HG03571 (cell line): ENCODE results near the gene DOCK4.

ENCODE experiments used
- ATAC-seq: cut with Tn5 transposase; IDR thresholded peaks from one replicate; pipeline ENCODE4 v1.9.1; 2021; ENCODE audit not compliant: unreplicated experiment

The DOCK4 gene

GRCh38 chr7:112084520-112084971, 121.7 kb downstream of the DOCK4 start:
- peak; percentile 61 for ATAC-seq

- ATAC-seq = no peak
Measured at GRCh38 chr7:112083776-112084355, 122.3 kb downstream of the DOCK4 start.

- ATAC-seq = no peak
Measured at GRCh38 chr7:112082306-112082705, 123.9 kb downstream of the DOCK4 start.

- no peak for ATAC-seq
Measured at GRCh38 chr7:112081778-112082177, 124.4 kb downstream of the DOCK4 start.

- ATAC-seq = peak; percentile 36
Measured at GRCh38 chr7:112080978-112081377, 125.2 kb downstream of the DOCK4 start.

GRCh38 chr7:112080441-112080840, 125.8 kb downstream of the DOCK4 start:
- ATAC-seq = peak; percentile 81

GRCh38 chr7:112079673-112080072, 126.5 kb downstream of the DOCK4 start:
- no peak for ATAC-seq

GRCh38 chr7:112079122-112079521, 127.1 kb downstream of the DOCK4 start:
- no peak for ATAC-seq

GRCh38 chr7:112076324-112076723, 129.9 kb downstream of the DOCK4 start:
- ATAC-seq = no peak

- ATAC-seq = no peak
Measured at GRCh38 chr7:112074464-112074863, 131.7 kb downstream of the DOCK4 start.

- no peak for ATAC-seq
Measured at GRCh38 chr7:112073530-112073929, 132.7 kb downstream of the DOCK4 start.

GRCh38 chr7:112072541-112073245, 133.5 kb downstream of the DOCK4 start:
- no peak for ATAC-seq

GRCh38 chr7:112071856-112072255, 134.3 kb downstream of the DOCK4 start:
- no peak for ATAC-seq

GRCh38 chr7:112070674-112071256, 135.4 kb downstream of the DOCK4 start:
- no peak for ATAC-seq

GRCh38 chr7:112069879-112070321, 136.3 kb downstream of the DOCK4 start:
- ATAC-seq = no peak

- no peak for ATAC-seq
Measured at GRCh38 chr7:112068967-112069366, 137.2 kb downstream of the DOCK4 start.

GRCh38 chr7:112067632-112068540, 138.3 kb downstream of the DOCK4 start:
- ATAC-seq = no peak

GRCh38 chr7:112067200-112067599, 139.0 kb downstream of the DOCK4 start:
- ATAC-seq = no peak

GRCh38 chr7:112065758-112066157, 140.4 kb downstream of the DOCK4 start:
- no peak for ATAC-seq

GRCh38 chr7:112064627-112065385, 141.4 kb downstream of the DOCK4 start:
- no peak for ATAC-seq
